Activated gamma-delta T cell treated with anti-CD3 and anti-CD28 coated beads, Interleukin-2, amount 50 U/mL, for 16 hours (primary cell): ENCODE measurements around the gene ADIG.

Experiments used
- DNase-seq: peaks from one replicate; pipeline ENCODE4 v3.0.0-alpha.2; 2020; ENCODE audit warnings: low read depth

ADIG gene

GRCh38 chr20:38581013-38581412, at the start of gene ADIG:
TSS of gene ADIG (plus strand) at chr20:38581197. CDS start at chr20:38581251, 54 bp downstream.
- DNase-seq: no peak

GRCh38 chr20:38534756-38535155, 46.2 kb upstream of the ADIG start:
- DNase-seq: no peak

- no peak for DNase-seq
Observed at GRCh38 chr20:38536310-38536709, 44.7 kb upstream of the ADIG start.

- DNase-seq: no peak
Observed at GRCh38 chr20:38537176-38537575, 43.8 kb upstream of the ADIG start.

- DNase-seq: no peak
Observed at GRCh38 chr20:38538789-38539188, 42.2 kb upstream of the ADIG start.

GRCh38 chr20:38543014-38543906, 37.7 kb upstream of the ADIG start:
- DNase-seq: no peak

GRCh38 chr20:38545771-38546170, 35.2 kb upstream of the ADIG start:
- DNase-seq: no peak

- DNase-seq: no peak
Observed at GRCh38 chr20:38547288-38548085, 33.5 kb upstream of the ADIG start.

GRCh38 chr20:38548356-38549083, 32.5 kb upstream of the ADIG start:
- DNase-seq: no peak

GRCh38 chr20:38550274-38550673, 30.7 kb upstream of the ADIG start:
- DNase-seq: no peak

GRCh38 chr20:38551056-38551626, 29.9 kb upstream of the ADIG start:
- DNase-seq: no peak

GRCh38 chr20:38554986-38555385, 26.0 kb upstream of the ADIG start:
- DNase-seq: no peak

GRCh38 chr20:38555395-38555794, 25.6 kb upstream of the ADIG start:
- DNase-seq: no peak

- DNase-seq: no peak
Observed at GRCh38 chr20:38557174-38557573, 23.8 kb upstream of the ADIG start.

- DNase-seq: no peak
Observed at GRCh38 chr20:38558596-38559360, 22.2 kb upstream of the ADIG start.

GRCh38 chr20:38559764-38560163, 21.2 kb upstream of the ADIG start:
- DNase-seq: no peak

- no peak for DNase-seq
Observed at GRCh38 chr20:38563802-38564431, 17.1 kb upstream of the ADIG start.

- DNase-seq: no peak
Observed at GRCh38 chr20:38564680-38565079, 16.3 kb upstream of the ADIG start.

GRCh38 chr20:38566036-38566598, 14.9 kb upstream of the ADIG start:
- DNase-seq: no peak

GRCh38 chr20:38569747-38570525, 11.1 kb upstream of the ADIG start:
- DNase-seq: no peak
